H1 (cell line): ENCODE measurements around the gene EPHA8. TPM values are rescaled to one million over a fixed set of nuclear protein-coding genes. Genes with fewer than 3 reads are reported as not detected.

Experiments used
- CTCF ChIA-PET: fragments of 300-600 bp; sonication (Branson Sonifier 250); formaldehyde crosslinking; loops from one replicate; lab custom pipeline; 2021; ENCODE audit not compliant: partially characterized antibody; lab: Charles Lee
- POLR2A ChIA-PET: fragments of 300-600 bp; sonication (Branson Sonifier 250); formaldehyde crosslinking; loops from one replicate; lab custom pipeline; 2021; ENCODE audit warnings: inconsistent platforms; ENCODE audit not compliant: partially characterized antibody; lab: Charles Lee
- DNase-seq, 2 experiments: peaks; one replicate each; pipeline versions ENCODE4 v3.0.0 to v3.0.0-alpha.2; 2010 to 2022; ENCODE audit warnings: low spot score in 2 of 2, low read depth in 1 of 2, mixed read lengths in 1 of 2
- FAIRE-seq: peaks from 2 replicates; lab custom pipeline; 2011; peaks lifted over from hg19 to GRCh38; lab: Jason Lieb, UNC
- H2AFZ ChIP-seq: 2 replicates; pipeline ENCODE4 v1.8.1; 2012; ENCODE audit warnings: low read length, inconsistent platforms
- H2AK5ac ChIP-seq: 2 replicates; pipeline ENCODE4 v1.6.1; 2013; ENCODE audit warnings: low read depth, low read length
- H2BK120ac ChIP-seq: replicated peaks from 2 replicates; pipeline ENCODE3; 2013; ENCODE audit warnings: low read depth, low read length, inconsistent platforms
- H2BK12ac ChIP-seq: 2 replicates; pipeline ENCODE4 v1.6.1; 2013; ENCODE audit warnings: low read depth, low read length
- H2BK15ac ChIP-seq: 2 replicates; pipeline ENCODE4 v1.6.1; 2013; ENCODE audit warnings: low read length
- H2BK20ac ChIP-seq: 2 replicates; pipeline ENCODE4 v1.6.1; 2013; ENCODE audit warnings: low read length
- H2BK5ac ChIP-seq: 2 replicates; pipeline ENCODE4 v1.6.1; 2013; ENCODE audit warnings: low read depth, low read length
- H3K14ac ChIP-seq: 2 replicates; pipeline ENCODE4 v1.6.1; 2013; ENCODE audit warnings: inconsistent platforms; ENCODE audit not compliant: insufficient read length
- H3K18ac ChIP-seq: 2 replicates; pipeline ENCODE4 v1.6.1; 2013; ENCODE audit warnings: low read length; ENCODE audit errors: extremely low read depth
- H3K23ac ChIP-seq: 2 replicates; pipeline ENCODE4 v1.6.1; 2013; ENCODE audit warnings: inconsistent platforms; ENCODE audit not compliant: insufficient read length
- H3K23me2 ChIP-seq: 2 replicates; pipeline ENCODE4 v1.6.1; 2013; ENCODE audit warnings: low read depth, low read length
- H3K27ac ChIP-seq: 2 replicates; pipeline ENCODE4 v1.6.1; 2011; ENCODE audit warnings: low read depth, low read length, inconsistent platforms
- H3K27me3 ChIP-seq, 4 experiments: replicated peaks in 1 of 4; 1 replicate in 1 of 4; 2 replicates in 3 of 4; pipeline versions ENCODE4 v1.6.1 to v1.8.1; 2011 to 2013; ENCODE audit warnings: low read length in 3 of 4, mild to moderate bottlenecking in 3 of 4, inconsistent platforms in 2 of 4, mixed read lengths in 2 of 4, moderate library complexity in 1 of 4; ENCODE audit not compliant: control insufficient read depth in 3 of 4, insufficient read depth in 3 of 4; ENCODE audit errors: extremely low read depth in 1 of 4
- H3K36me3 ChIP-seq, 4 experiments: 2 replicates each; pipeline versions ENCODE4 v1.6.1 to v1.8.1; 2011 to 2013; ENCODE audit warnings: mild to moderate bottlenecking in 4 of 4, low read length in 3 of 4, moderate library complexity in 2 of 4, control low read depth in 1 of 4, inconsistent platforms in 1 of 4; ENCODE audit not compliant: insufficient read depth in 4 of 4, control insufficient read depth in 2 of 4
- H3K4ac ChIP-seq: replicated peaks from 2 replicates; pipeline ENCODE3; 2013; ENCODE audit warnings: low read length, low read depth, mixed read lengths, inconsistent platforms; ENCODE audit not compliant: insufficient read length
- H3K4me1 ChIP-seq, 4 experiments: replicated peaks in 1 of 4; 1 replicate in 1 of 4; 2 replicates in 3 of 4; pipeline versions ENCODE4 v1.6.1 to v1.8.1; 2011 to 2013; ENCODE audit warnings: low read length in 3 of 4, inconsistent platforms in 2 of 4, mixed read lengths in 1 of 4; ENCODE audit not compliant: insufficient read depth in 4 of 4, control insufficient read depth in 3 of 4
- H3K4me2 ChIP-seq, 2 experiments: 2 replicates each; pipeline versions ENCODE4 v1.6.1 to v1.8.1; 2011 to 2013; ENCODE audit warnings: low read depth in 2 of 2, low read length in 2 of 2, control low read depth in 1 of 2, inconsistent platforms in 1 of 2, mild to moderate bottlenecking in 1 of 2; ENCODE audit not compliant: insufficient read depth in 1 of 2
- H3K4me3 ChIP-seq, 4 experiments: fragments of 200-600, 300-600 bp in 1 of 4; sonication (generic), shearing (Covaris generic), sonication (Bioruptor Twin) in 1 of 4; 2 replicates each; pipeline versions ENCODE4 v1.5.1 to v1.8.1; 2011 to 2016; ENCODE audit warnings: low read length in 4 of 4, low read depth in 3 of 4, control low read depth in 2 of 4, inconsistent platforms in 2 of 4, mild to moderate bottlenecking in 2 of 4, mixed read lengths in 1 of 4, moderate library complexity in 1 of 4; ENCODE audit not compliant: insufficient read depth in 2 of 4; ENCODE audit errors: extremely low read depth in 1 of 4
- H3K56ac ChIP-seq: replicated peaks from 2 replicates; pipeline ENCODE3; 2013; ENCODE audit warnings: low read depth, mild to moderate bottlenecking, mixed read lengths, low read length, inconsistent platforms; ENCODE audit not compliant: insufficient read length
- H3K79me1 ChIP-seq: 2 replicates; pipeline ENCODE4 v1.6.1; 2013; ENCODE audit warnings: low read depth, low read length, control low read depth
- H3K79me2 ChIP-seq, 2 experiments: 2 replicates each; pipeline versions ENCODE4 v1.6.1 to v1.8.1; 2012 to 2013; ENCODE audit warnings: low read length in 2 of 2, mild to moderate bottlenecking in 2 of 2, inconsistent platforms in 1 of 2; ENCODE audit not compliant: insufficient read depth in 2 of 2, control insufficient read depth in 1 of 2
- H3K9ac ChIP-seq, 4 experiments: replicated peaks in 1 of 4; 1 replicate in 1 of 4; 2 replicates in 3 of 4; pipeline versions ENCODE4 v1.6.1 to v1.8.1; 2011 to 2013; ENCODE audit warnings: low read depth in 3 of 4, low read length in 3 of 4, control low read depth in 2 of 4, mild to moderate bottlenecking in 2 of 4, moderate library complexity in 2 of 4, inconsistent platforms in 1 of 4; ENCODE audit errors: extremely low read depth in 1 of 4
- H3K9me3 ChIP-seq, 2 experiments: 2 replicates each; pipeline versions ENCODE4 v1.6.1 to v1.8.1; 2012 to 2013; ENCODE audit warnings: mild to moderate bottlenecking in 2 of 2, moderate library complexity in 2 of 2, control low read depth in 1 of 2, inconsistent platforms in 1 of 2, low read depth in 1 of 2, low read length in 1 of 2, mixed read lengths in 1 of 2; ENCODE audit not compliant: insufficient read depth in 2 of 2
- H4K20me1 ChIP-seq, 2 experiments: replicated peaks in 1 of 2; 2 replicates each; pipeline versions ENCODE3 to v1.8.1; 2011 to 2013; ENCODE audit warnings: inconsistent platforms in 2 of 2, low read length in 2 of 2, mild to moderate bottlenecking in 1 of 2; ENCODE audit not compliant: insufficient read depth in 2 of 2, control insufficient read depth in 1 of 2
- H4K5ac ChIP-seq: 2 replicates; pipeline ENCODE4 v1.6.1; 2013; ENCODE audit warnings: low read length, low read depth, mixed read lengths, inconsistent platforms; ENCODE audit not compliant: insufficient read length
- H4K8ac ChIP-seq: 2 replicates; pipeline ENCODE4 v1.8.0; 2013; ENCODE audit warnings: mild to moderate bottlenecking, moderate library complexity, low read length, inconsistent platforms; ENCODE audit not compliant: insufficient read depth; ENCODE audit errors: extremely low read depth
- H4K91ac ChIP-seq: replicated peaks from 2 replicates; pipeline ENCODE3; 2013; ENCODE audit warnings: low read length, mixed read lengths, inconsistent platforms; ENCODE audit not compliant: insufficient read length
- TAF7 ChIP-seq: optimal IDR thresholded peaks from 2 replicates; pipeline ENCODE3; 2011; ENCODE audit warnings: low read depth, mild to moderate bottlenecking, inconsistent platforms, low read length, moderate library complexity, borderline replicate concordance
- WGBS, 2 experiments: shearing (Covaris generic) in 1 of 2; methylation state at CpG; one replicate each; pipeline versions ENCODE4 v1.1.6 to v1.1.7; 2013 to 2015; ENCODE audit warnings: low lambda C conversion rate in 2 of 2, mixed read lengths in 2 of 2, inconsistent platforms in 1 of 2, low coverage in 1 of 2, missing lambda C conversion rate in 1 of 2; ENCODE audit not compliant: insufficient replicate concordance in 2 of 2, insufficient coverage in 1 of 2, insufficient read length in 1 of 2; ENCODE audit errors: extremely low coverage in 1 of 2, missing lambda C conversion rate in 1 of 2; 5-methylcytosine and 5-hydroxymethylcytosine counted together
- polyA plus RNA-seq, 7 experiments: library from polyadenylated mRNA; depleted of rRNA in 3 of 7; stranded (reverse) in 5 of 7; unstranded in 2 of 7; fragments of >200 nt in 5 of 7; fragments of 200-250 nt in 2 of 7; gene quantifications; 1 replicate in 5 of 7; 2 replicates in 1 of 7; 4 replicates in 1 of 7; pipeline versions ENCODE4 v1.2.1 to v1.2.3, GENCODE V29; 2011 to 2013; ENCODE audit warnings: missing spikeins in 2 of 7, mixed read lengths in 2 of 7
- total RNA-seq: library from RNA; stranded (reverse); fragmentation: NEBNext Ultra II Directional; extraction: Animal tissue kit (Norgen Biotek cat#: 25700); gene quantifications from 2 replicates; pipeline ENCODE4 v1.2.1, GENCODE V29; 2021

Gene EPHA8
- total and polyA plus RNA-seq, 2 of the 8 experiments (the other 6 are each of a cell fraction or from before 2014, with no cell fraction given) = 4.0 to 8.4 TPM

DNA sequence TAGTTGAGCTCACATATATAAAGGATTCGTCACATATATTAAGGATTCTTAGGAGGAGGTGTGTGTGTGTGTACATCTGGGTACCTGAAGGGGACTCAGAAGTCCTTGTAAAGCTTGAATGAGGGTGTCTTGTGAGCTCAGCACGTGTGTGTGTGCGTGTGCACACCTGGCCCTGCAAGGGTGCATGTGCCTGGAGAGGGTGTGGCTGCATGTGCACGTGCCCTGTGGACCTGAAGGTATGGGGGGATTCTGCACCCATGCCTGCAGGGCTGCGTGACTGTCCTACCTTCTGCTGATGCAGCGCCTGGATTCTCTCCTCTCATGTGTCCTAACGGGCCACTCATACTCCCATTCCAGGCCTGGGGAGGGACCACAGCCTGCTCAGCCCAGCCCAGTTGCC is 24.0 kb downstream of the EPHA8 start:
- no peaks in the 10 kb centered on the region; the same call in 1 of the 2 replicates for H3K79me1 ChIP-seq
- H2BK15ac ChIP-seq = no peak overlapping the region
- H3K4me2 ChIP-seq = no peak overlapping the region
- H2BK20ac ChIP-seq = no peak overlapping the region
- FAIRE-seq (no peak), DNase-seq (no peak)
- no peaks in the 10 kb centered on the region for H3K4me1 ChIP-seq
- no peak for TF ChIP-seq TAF7
- CTCF ChIA-PET = interaction anchor here (1.5 to 1.9 kb wide), 2 partner anchors 16 to 60 kb away, joined by 3 to 5 read pairs; no protein-coding TSS in a partner anchor
- 79% methylated on average over 7 of the region's 7 CpGs; no CpG with 5 or more reads in 1 of the 2 experiments for WGBS, 2 experiments
- H3K4me3 ChIP-seq = no peak overlapping the region
- no peak overlapping the region for H2AFZ ChIP-seq
- no peaks in the 10 kb centered on the region for H3K9me3 ChIP-seq
- 0 out of 2 replicates have a peak overlapping the region, but pooled peaks have one; percentile 32 for H3K18ac ChIP-seq
- no peak overlapping the region for H2AK5ac ChIP-seq
- no peak overlapping the region for H4K5ac ChIP-seq
- H3K27ac ChIP-seq = no peak overlapping the region
- H3K23me2 ChIP-seq = no peaks in the 10 kb centered on the region
- H4K20me1 ChIP-seq = no peaks in the 10 kb centered on the region
- H3K23ac ChIP-seq = no peak overlapping the region
- H2BK120ac ChIP-seq = no peak overlapping the region
- POLR2A ChIA-PET = no interaction called here
- H3K14ac ChIP-seq = no peak overlapping the region
- H2BK12ac ChIP-seq = no peak overlapping the region
- no peak overlapping the region for H3K4ac ChIP-seq
- no peaks in the 10 kb centered on the region for H3K27me3 ChIP-seq
- H3K36me3 ChIP-seq = no peaks in the 10 kb centered on the region
- H4K91ac ChIP-seq = no peak overlapping the region
- H4K8ac ChIP-seq = no peak overlapping the region
- no peak overlapping the region for H3K56ac ChIP-seq
- H3K9ac ChIP-seq = no peak overlapping the region
- H2BK5ac ChIP-seq = no peak overlapping the region
- H3K79me2 ChIP-seq = no peaks in the 10 kb centered on the region
